Bronchial epithelial cell (primary cell): Measurements from ENCODE around the gene PPP2R2B. TPM values are rescaled to one million over a fixed set of nuclear protein-coding genes. Genes with fewer than 3 reads are reported as not detected.

Experiments
- DNase-seq: peaks from one replicate; pipeline ENCODE4 v3.0.0-alpha.2; 2010; ENCODE audit warnings: low read depth
- FAIRE-seq: peaks from 2 replicates; lab custom pipeline; 2011; peaks lifted over from hg19 to GRCh38; lab: Jason Lieb, UNC
- H3K27me3 ChIP-seq: 2 replicates; pipeline ENCODE4 v1.5.1; 2011; ENCODE audit warnings: low read length; ENCODE audit not compliant: control insufficient read depth, insufficient read depth
- H3K36me3 ChIP-seq: 2 replicates; pipeline ENCODE4 v1.5.1; 2011; ENCODE audit warnings: low read length; ENCODE audit not compliant: control insufficient read depth, insufficient read depth
- H3K4me3 ChIP-seq: 2 replicates; pipeline ENCODE4 v1.5.1; 2011; ENCODE audit warnings: mild to moderate bottlenecking, low read depth, low read length, control low read depth
- CTCF ChIP-seq: IDR thresholded peaks from 2 replicates; pipeline ENCODE4 v1.5.1; 2011; ENCODE audit warnings: mild to moderate bottlenecking, moderate library complexity, low read length, control low read depth, inconsistent platforms; ENCODE audit not compliant: insufficient read depth, severe bottlenecking
- total RNA-seq: library from RNA; depleted of rRNA; stranded (reverse); fragments of >200 nt; gene quantifications from 2 replicates; pipeline ENCODE4 v1.2.1, GENCODE V29; 2014

The PPP2R2B gene
- total RNA-seq, 1 donor from 2014 or later = under 0.01 TPM

DNA sequence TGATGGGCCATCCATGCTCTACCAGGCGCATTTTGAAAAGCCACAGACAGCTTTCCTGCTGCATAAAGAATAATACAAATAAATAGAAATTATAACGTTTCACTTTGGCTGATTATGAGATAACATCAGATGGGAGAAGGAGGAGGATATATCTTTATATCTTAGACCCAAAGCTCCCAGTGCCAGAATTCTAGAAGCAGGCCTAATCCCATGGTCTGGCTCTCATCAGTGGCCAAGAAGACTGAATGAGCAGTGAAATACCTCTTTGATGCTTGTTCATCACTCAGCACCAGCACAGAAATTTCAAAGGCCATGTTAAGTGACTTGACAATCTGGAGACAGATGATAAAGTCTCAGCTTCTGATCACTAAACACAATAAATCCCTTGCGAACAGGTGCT is 107.6 kb downstream of the PPP2R2B start:
- no peak for TF ChIP-seq CTCF
- Histone ChIP-seq H3K4me3 (no peak overlapping the region), H3K36me3 (no peaks in the 10 kb centered on the region), H3K27me3 (no peaks in the 10 kb centered on the region)
- no peak for FAIRE-seq
- DNase-seq = no peak

GRCh38 chr5:146770546-146770945 is 108.0 kb downstream of the PPP2R2B start:
- H3K4me3 ChIP-seq = no peak overlapping the region
- DNase-seq (no peak), FAIRE-seq (no peak)
- no peak for TF ChIP-seq CTCF
- no peaks in the 10 kb centered on the region for H3K36me3 ChIP-seq
- no peaks in the 10 kb centered on the region for H3K27me3 ChIP-seq

GRCh38 chr5:146767534-146767933 is 111.0 kb downstream of the PPP2R2B start:
- no peak for FAIRE-seq
- Histone ChIP-seq H3K4me3 (no peak overlapping the region), H3K27me3 (no peaks in the 10 kb centered on the region), H3K36me3 (no peaks in the 10 kb centered on the region)
- TF ChIP-seq CTCF = no peak
- no peak for DNase-seq

DNA sequence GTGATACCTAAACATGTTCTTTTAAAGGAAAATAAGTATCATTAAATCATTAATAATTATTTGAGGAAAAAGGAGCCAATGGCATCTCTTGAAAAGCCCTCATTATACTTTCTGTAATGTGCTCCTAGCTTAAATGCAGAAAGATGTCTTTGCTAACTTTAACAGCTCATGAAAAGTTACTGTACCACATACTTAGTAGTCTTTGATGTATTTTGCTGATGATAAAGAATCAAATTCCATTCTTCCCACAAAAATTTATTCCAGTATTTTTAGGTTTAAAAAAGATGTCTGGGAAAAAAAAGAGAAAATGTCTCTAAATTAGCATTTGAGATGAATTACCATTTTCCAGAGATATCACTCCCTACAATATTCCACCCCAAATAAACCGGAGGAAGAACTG is 112.5 kb downstream of the PPP2R2B start:
- Histone ChIP-seq H3K4me3 (no peak overlapping the region), H3K27me3 (no peaks in the 10 kb centered on the region), H3K36me3 (no peaks in the 10 kb centered on the region)
- DNase-seq (no peak), FAIRE-seq (no peak)
- no peak for TF ChIP-seq CTCF

DNA sequence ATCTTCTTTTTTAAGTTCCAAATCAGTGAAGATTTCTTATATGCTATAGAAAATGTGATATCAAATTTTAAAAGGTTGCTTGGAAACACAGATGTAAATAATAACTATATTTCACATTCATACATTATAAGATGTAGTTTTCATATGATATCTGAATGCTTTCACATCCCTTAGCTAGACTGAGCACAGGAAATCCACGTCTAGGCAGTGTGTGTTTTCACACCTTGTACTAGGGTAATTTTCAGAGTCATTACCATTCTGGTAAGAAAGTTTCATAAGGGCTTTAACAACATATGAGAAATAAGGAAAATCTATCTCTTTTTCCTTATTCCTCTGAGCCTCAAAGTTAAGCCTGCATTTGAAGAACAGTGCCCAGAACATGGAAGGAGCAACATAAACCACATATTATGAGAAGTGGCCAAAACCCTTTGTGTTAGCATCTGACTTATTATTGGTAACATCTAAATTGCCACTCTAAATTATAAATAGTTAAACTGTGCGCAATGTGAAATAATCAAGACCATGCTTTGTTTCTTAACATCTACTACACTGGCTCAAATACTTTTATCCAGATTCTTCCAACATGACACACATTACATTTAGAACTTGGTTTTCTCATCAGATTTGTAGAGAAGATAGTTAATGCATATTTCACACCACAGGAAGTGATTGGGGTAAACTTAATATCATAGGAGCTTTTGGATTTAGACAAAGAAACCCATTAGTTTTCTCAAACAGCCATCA is 113.3 kb downstream of the PPP2R2B start:
- no peak overlapping the region for H3K4me3 ChIP-seq
- no peaks in the 10 kb centered on the region for H3K27me3 ChIP-seq
- no peaks in the 10 kb centered on the region for H3K36me3 ChIP-seq
- TF ChIP-seq CTCF = no peak
- no peak for FAIRE-seq
- DNase-seq = no peak

- H3K36me3 ChIP-seq = no peaks in the 10 kb centered on the region
- DNase-seq = no peak
- no peaks in the 10 kb centered on the region for H3K27me3 ChIP-seq
- FAIRE-seq = no peak
- H3K4me3 ChIP-seq = no peak overlapping the region
- TF ChIP-seq CTCF = no peak
Observed at GRCh38 chr5:146762830-146763229, 115.7 kb downstream of the PPP2R2B start.
